AG20443 (cell line): ENCODE data around the gene NUP42.

Experiments used
- DNase-seq: peaks from one replicate; pipeline ENCODE4 v3.0.0; 2012; ENCODE audit warnings: low spot score, mixed read lengths

NUP42 gene

GRCh38 chr7:23235813-23236221 lies 54.0 kb downstream of the NUP42 start:
- DNase-seq = no peak

- DNase-seq = no peak
Observed at GRCh38 chr7:23237000-23237399, 55.2 kb downstream of the NUP42 start.

- DNase-seq = peak; percentile 14
Observed at GRCh38 chr7:23238983-23239652, 57.3 kb downstream of the NUP42 start.

- DNase-seq = no peak
Observed at GRCh38 chr7:23239698-23240097, 57.9 kb downstream of the NUP42 start.

GRCh38 chr7:23242321-23242720 lies 60.5 kb downstream of the NUP42 start:
- no peak for DNase-seq

GRCh38 chr7:23242935-23243334 lies 61.1 kb downstream of the NUP42 start:
- DNase-seq = no peak

- peak; percentile 90 for DNase-seq
Observed at GRCh38 chr7:23246555-23246954, 64.7 kb downstream of the NUP42 start, which contains the start of gene GPNMB. GPNMB (plus strand) TSS chr7:23246775; CDS start chr7:23246858, 83 bp downstream.

- DNase-seq = peak; percentile 42
Observed at GRCh38 chr7:23247046-23247602, 65.3 kb downstream of the NUP42 start.

GRCh38 chr7:23247603-23248335 lies 65.9 kb downstream of the NUP42 start:
- DNase-seq = peak; percentile 69

- no peak for DNase-seq
Observed at GRCh38 chr7:23249486-23249885, 67.6 kb downstream of the NUP42 start.
